ENCODE data around the gene NSMCE4A.
"Not testable (repeated sequence)": the region's sequence is repeated elsewhere in the genome, so short reads cannot be mapped to it uniquely, and the experiment has no call there.

NSMCE4A gene

DNA sequence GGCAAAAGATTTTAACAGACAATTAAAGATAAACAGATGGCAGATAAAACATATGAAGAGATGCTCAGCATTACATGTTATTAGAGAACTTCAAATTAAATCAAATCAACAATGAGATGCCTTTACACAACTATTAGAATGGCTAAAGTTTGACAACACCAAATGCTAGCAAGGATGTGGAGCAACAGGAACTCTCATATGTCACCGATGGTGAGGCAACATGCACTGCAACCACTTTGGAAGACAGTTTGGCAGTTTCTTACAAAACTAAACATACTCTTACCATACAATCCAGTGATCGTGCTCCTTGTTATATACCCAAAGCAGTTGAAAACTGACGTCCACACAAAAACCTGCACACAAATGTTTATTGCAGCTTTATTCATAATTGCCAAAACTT, 33.5 kb downstream of the NSMCE4A start:
- no peak for DNase-seq (ENCODE audit: low spot score)
- TF ChIP-seq, protein P1, sequence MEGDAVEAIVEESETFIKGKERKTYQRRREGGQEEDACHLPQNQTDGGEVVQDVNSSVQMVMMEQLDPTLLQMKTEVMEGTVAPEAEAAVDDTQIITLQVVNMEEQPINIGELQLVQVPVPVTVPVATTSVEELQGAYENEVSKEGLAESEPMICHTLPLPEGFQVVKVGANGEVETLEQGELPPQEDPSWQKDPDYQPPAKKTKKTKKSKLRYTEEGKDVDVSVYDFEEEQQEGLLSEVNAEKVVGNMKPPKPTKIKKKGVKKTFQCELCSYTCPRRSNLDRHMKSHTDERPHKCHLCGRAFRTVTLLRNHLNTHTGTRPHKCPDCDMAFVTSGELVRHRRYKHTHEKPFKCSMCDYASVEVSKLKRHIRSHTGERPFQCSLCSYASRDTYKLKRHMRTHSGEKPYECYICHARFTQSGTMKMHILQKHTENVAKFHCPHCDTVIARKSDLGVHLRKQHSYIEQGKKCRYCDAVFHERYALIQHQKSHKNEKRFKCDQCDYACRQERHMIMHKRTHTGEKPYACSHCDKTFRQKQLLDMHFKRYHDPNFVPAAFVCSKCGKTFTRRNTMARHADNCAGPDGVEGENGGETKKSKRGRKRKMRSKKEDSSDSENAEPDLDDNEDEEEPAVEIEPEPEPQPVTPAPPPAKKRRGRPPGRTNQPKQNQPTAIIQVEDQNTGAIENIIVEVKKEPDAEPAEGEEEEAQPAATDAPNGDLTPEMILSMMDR (IDR thresholded peaks at IDR 0.05; ENCODE audit: extremely low read depth, insufficient read depth, missing control alignments) = no peak
- in situ Hi-C loops (cut with MboI; ENCODE audit: low pct_unique_long_range_greater_than_20kb, low sequenced_read_pairs, unreplicated experiment) = no loop called here

- TF ChIP-seq, protein P1 (IDR thresholded peaks at IDR 0.05; ENCODE audit: extremely low read depth, insufficient read depth, missing control alignments) = no peak
- in situ Hi-C loops (cut with MboI; ENCODE audit: low pct_unique_long_range_greater_than_20kb, low sequenced_read_pairs, unreplicated experiment) = no loop called here
- DNase-seq (ENCODE audit: low spot score) = no peak
These were observed 38.7 kb downstream of the NSMCE4A start for GRCh38 chr10:121936295-121936694.

- in situ Hi-C loops (cut with MboI; ENCODE audit: low pct_unique_long_range_greater_than_20kb, low sequenced_read_pairs, unreplicated experiment) = no loop called here
- TF ChIP-seq, protein P1 (IDR thresholded peaks at IDR 0.05; ENCODE audit: extremely low read depth, insufficient read depth, missing control alignments) = no peak
- DNase-seq (ENCODE audit: low spot score) = no peak
These were observed 39.3 kb downstream of the NSMCE4A start for GRCh38 chr10:121935702-121936101.

GRCh38 chr10:121930268-121931085, 44.5 kb downstream of the NSMCE4A start:
- DNase-seq (ENCODE audit: low spot score); in situ Hi-C loops (cut with MboI; ENCODE audit: low pct_unique_long_range_greater_than_20kb, low sequenced_read_pairs, unreplicated experiment): not testable (repeated sequence)

- in situ Hi-C loops (cut with MboI; ENCODE audit: low pct_unique_long_range_greater_than_20kb, low sequenced_read_pairs, unreplicated experiment); DNase-seq (ENCODE audit: low spot score): not testable (repeated sequence)
These were observed 45.3 kb downstream of the NSMCE4A start for GRCh38 chr10:121929585-121930267.

GRCh38 chr10:121928528-121928884, 46.5 kb downstream of the NSMCE4A start:
- DNase-seq (ENCODE audit: low spot score) = peak; percentile 43
- TF ChIP-seq, protein P1 (IDR thresholded peaks at IDR 0.05; ENCODE audit: extremely low read depth, insufficient read depth, missing control alignments) = no peak
- in situ Hi-C loops (cut with MboI; ENCODE audit: low pct_unique_long_range_greater_than_20kb, low sequenced_read_pairs, unreplicated experiment) = no loop called here

DNA sequence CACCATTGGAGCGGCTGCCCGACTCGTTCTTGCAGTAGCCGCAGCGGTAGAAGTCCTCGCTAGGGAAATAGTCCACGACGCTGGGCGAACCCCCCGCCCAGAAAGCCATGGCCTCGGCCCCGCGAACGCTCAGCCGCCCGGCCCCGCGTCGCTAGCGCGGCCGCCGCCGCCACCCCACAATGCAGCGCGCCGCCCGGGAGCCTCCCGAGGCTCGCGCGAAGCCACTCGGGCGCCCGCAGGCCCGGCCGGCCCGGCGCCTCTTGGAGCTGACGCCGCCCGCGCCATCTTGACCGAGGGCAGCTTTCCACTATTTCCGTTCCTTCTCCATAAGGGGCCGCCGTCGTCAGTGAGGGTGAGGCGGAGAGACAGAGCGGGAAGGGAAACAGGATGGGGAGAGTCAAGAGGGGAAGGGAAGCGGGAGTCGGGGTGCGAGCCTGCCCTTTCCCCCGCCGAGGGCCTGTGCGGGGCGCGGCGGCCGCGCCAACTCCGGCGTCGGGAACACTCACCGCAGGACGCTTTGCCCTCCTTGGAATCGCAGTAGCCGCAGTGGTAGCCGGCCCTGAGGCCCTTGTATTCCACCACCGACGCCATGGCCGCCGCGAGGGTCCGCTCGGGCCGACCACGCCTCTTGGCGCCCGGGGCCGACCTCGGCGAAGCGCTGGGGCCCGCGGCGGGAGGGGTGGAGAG, 47.0 kb downstream of the NSMCE4A start, which contains the start of gene ATE1:
ATE1 (minus strand) TSS at position 191 of the 687 bp plus-strand sequence; CDS start at position 109, 82 bp downstream.
- DNase-seq (ENCODE audit: low spot score) = peak; percentile 94
- in situ Hi-C loops (cut with MboI; ENCODE audit: low pct_unique_long_range_greater_than_20kb, low sequenced_read_pairs, unreplicated experiment) = no loop called here
- TF ChIP-seq, protein P1 (IDR thresholded peaks at IDR 0.05; ENCODE audit: extremely low read depth, insufficient read depth, missing control alignments) = no peak

Data from GM13977 (cell line).